Central memory CD4-positive, alpha-beta T cell (primary cell): Measurements from ENCODE around the gene FADD.
A peak's percentile ranks its signal among the peaks of the same experiment; 100 is the strongest.
"Not testable (repeated sequence)": the region's sequence is repeated elsewhere in the genome, so short reads cannot be mapped to it uniquely, and the experiment has no call there.

Experiments
- DNase-seq: peaks from one replicate; pipeline ENCODE4 v3.0.0; 2022

Gene FADD

DNA sequence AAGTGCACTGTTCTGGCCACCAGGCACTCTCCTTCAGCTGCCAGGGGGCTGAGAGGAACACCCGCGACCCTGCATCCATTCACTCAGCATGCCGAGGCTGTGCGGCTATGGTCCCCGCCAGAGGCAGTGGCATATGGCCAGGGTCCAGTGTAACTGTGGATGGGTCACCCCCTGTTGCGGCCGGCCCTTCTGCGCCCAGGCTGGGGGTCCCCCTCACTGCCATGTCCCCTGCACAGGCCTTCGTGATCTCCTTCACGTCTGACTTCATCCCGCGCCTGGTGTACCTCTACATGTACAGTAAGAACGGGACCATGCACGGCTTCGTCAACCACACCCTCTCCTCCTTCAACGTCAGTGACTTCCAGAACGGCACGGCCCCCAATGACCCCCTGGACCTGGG is 20.8 kb upstream of the FADD start:
- DNase-seq: no peak

DNA sequence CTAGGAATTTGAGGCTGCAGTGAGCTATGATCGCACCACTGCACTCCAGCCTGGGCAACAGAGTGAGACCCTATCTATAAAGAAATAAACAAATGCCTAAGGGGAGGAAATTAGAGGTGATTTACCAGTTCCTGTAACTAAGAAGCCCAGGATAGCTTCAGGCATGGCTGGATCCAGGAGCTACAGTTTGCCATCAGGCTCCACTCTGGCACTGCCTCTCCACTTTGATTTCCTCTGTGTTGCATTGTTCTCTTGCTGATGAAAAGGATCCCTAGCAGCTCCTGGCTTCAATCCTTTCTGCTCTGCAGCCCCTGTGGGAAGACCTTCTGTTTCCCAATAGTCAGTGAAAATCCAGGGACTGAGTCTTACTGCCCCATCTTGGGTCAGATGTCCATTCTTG is 20.1 kb upstream of the FADD start:
- no peak for DNase-seq

DNA sequence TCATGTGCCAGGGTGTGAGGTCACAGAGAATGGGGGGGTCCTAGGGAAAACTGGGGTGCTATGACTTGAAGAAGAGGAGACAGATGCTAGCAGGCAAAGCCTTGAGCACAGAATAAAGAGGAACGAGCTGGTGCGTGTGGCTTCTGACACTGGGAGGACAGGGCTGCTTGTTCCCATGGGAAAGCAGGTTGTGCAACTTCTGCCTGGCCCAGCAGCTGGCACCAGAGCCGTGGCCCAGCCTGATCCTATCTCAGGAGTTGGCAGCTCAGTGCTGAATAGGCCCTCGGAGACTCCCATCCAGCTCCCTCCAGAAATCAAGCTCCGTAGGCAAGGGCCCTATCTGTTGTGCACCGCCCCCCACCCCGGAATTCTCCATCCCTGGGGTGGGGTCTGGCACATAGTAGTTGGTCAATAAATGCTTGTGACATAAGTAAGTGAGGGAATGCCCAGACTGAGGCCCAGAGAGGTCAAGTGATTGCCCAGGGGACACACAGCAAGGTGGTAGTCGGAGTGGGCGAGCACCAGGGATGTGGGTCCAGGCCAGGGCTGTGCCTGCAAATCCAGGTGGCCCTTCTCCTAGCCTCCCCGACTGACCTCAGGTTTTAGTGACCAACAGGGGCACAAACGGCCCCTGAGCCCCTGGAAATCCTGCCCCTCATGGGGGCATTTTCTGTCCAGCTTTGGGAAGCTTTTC is 19.5 kb upstream of the FADD start:
- no peak for DNase-seq

DNA sequence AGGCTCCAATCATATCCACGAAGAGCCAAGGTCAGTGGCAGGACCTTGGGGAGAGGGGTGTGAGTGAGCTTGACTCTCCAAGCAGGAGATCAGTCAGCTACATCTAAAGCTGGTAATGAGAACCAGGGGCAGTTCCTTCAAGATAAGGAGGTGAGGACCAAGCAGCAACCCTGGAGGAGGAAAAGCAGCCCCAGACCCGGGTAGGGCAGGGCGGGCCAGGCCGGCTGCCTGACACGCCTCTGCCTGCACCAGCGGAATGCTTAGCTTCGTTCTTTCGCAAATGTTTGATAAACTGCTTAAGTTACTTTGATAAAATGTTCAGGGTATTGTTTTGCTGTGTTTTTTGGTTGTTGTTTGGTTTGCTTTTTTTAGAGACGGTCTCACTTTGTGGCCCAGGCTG is 18.7 kb upstream of the FADD start:
- DNase-seq: no peak

DNA sequence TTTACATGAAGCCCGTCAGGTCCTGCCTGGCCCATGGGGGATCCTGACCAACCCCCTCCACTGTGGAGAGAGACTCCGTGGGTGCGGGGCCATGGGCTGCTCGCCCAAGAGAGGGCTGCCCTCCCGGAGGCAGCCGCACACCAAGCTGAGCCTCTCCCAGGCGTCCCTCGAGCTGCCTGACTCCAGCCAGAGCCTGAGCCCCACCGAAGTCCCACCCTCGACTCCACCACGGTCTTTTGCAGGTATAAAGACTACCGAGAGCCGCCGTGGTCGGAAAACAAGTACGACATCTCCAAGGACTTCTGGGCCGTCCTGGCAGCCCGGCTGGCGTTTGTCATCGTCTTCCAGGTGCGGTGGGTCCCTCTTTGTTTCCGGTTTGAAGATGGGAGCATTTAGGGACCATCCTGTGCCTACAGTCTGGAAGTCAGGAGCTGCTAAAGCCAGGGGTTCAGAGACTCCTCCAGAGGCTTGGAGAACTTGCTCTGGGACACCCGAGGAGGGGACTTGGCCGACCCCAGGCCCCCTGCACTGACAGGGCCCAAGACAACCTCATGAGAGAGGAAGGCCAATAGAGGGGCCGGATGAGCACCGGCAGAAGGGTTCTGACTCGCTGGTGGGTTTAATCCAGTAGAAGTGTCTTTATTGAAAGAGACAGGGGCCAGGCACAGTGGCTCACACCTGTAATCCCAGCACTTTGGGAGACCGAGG is 17.6 kb upstream of the FADD start:
- DNase-seq: no peak

DNA sequence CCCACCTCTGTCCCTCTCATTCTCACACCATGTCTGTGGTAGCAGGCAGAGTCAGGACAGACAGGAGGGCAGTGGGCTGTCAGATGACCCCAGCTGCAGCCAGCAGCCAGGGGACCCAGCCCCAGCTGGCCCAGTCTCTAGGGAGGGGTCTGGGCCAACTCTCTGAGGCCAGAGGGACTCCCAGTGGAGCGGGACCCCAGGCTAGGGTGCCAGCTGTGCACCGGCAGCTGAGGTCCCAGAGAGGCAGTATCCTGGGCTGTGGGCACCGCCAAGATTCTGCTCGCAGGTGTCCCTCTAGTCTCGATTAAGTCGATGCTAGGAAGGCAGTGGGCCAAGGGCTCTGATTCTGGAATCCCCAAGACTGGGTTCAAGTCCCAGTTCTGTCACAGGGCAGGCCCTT is 16.7 kb upstream of the FADD start:
- no peak for DNase-seq

DNA sequence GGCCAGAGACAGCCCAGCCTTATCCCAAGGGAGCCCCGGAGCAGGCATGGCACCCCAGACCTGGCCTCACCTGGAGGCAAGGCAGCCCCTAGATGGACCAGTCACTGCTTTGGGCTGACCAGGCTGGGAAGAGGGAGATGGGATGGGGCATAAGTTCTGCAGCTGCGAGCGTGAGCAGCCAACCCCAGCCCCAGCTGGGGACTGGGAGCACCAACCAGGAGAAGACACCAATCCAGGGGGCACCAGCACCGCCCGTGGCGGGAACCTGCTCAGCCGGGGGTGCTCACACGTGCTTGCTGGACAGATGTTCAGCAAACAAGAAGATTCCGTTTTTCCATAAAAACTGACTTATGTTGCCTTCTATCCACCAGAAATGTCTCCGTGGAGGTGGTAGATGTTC is 16.2 kb upstream of the FADD start:
- DNase-seq: no peak

DNA sequence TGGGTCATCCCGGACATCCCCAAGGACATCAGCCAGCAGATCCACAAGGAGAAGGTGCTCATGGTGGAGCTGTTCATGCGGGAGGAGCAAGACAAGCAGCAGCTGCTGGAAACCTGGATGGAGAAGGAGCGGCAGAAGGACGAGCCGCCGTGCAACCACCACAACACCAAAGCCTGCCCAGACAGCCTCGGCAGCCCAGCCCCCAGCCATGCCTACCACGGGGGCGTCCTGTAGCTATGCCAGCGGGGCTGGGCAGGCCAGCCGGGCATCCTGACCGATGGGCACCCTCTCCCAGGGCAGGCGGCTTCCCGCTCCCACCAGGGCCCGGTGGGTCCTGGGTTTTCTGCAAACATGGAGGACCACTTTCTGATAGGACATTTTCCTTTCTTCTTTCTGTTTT is 15.3 kb upstream of the FADD start:
- DNase-seq: no peak

DNA sequence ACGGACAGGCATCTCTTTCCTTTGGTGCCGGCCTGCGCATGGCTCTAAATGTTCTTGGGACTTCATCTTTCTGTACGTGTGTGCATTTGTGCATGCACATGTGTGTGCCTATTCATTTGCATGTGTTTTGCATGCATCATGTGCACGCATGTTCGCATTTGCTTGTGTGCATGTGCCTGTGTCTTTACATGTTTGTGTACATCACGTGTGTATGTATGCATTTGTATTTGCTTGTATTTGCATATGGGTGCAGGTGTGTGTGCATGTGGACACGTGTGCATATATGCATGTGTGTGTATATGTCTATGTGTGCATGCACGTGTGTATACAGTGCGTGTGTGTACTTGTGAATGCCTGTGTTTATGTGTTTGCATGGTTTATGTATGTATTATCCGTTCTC is 13.5 kb upstream of the FADD start:
- no peak for DNase-seq

DNA sequence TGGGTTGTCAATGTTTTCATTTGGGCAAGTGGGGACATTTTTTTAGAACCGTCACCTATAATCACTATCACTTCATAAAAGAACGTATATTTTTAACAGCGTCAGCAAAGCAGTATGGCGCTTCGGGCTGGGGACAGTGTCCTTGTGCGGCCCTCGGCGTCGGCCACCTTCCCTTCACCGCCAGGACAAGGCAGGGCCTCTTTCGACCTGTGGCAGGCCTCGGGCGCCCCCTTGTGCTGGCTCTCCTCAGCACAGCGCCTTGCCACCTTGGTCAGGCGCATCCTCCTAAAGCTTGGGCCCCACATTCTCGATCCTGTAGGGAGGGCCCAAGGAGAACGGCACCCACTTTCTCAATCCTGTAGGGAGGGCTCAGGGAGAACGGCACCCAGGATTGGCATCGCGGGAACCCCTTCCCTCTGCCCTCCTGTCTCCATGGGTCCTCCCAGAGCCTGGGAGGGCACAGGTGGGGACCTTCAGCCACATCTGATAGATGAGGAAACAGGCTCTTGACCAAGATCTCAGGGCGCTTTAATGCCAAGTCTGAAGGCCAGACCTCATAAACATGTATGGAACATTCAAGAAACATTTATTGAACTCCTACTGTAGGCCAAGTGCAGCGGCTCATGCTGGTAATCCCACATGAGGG is 11.5 kb upstream of the FADD start:
- DNase-seq: peak; percentile 25

DNA sequence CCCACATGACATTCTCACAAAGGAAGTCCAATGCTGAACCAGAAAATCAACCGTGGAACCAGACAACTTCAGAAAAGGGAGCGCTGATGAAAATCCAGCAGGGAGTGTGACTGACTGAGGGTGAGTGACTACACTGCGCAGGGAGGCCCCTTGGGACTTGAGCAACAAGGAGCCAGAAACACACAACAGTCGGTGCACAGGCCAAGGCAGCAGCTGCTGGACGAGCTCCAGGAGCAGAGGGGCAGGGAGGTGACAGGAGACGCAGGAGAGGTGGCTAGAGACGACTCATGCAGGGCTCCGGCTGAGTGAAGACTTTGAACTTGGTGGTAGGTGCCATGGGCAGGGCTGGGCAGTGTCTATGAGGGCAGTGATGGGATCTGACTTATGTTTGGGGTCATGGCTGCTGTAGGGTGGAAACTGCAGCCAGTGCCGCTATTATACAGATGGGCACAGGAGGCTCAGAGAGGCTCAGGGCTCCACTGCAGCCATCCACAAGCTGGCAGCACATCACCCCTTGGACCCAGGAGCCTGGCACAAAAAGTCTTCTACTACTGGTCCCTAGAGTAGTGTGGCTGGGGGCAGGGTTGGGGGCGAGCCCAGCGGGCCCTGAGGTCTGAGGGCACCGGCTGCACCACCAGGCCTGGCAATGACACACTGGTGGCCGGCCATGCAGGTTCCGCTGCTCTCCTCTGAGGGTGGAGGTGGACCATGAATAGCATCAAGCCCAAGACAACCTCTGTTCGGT is 10.3 kb upstream of the FADD start:
- no peak for DNase-seq

DNA sequence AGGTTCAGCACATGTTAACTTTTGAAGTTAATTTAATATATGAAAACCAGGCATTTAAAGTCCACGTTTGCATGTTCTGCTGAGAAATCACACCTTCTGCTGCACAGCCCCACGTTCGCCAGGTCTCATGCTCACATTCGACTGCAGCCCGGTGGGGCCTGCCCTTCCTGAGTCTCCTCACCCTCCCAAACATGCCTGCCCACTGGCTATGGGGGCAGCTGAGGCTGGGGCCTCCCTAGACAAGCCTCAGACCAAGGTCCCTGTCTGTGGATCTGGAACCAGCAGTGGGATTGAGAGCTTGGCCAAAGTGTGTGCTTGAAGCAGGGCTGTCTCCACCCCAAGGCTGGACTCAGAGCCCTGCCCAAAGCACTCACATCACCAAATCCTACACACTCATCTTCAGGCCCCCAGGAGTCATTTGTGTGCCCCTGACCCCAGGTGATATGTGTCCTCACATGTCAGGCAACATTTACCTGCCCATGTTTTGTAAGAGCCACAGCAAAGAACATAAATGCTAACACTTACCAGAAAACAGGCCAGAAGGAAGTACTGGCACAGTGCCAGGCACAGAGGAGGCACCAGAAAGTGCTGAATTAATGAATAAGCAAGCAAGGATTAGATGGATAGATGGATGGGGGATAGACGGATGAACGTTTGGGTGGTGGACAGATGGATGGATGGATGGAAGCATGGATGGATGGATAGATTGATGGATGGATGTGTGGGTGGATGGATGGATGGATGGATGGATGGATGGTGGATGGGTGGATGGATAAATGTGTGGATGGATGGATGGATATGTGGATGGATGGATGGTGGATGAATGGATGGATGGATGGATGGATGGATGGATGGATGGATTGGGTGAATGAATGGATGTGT is 9.4 kb upstream of the FADD start:
- DNase-seq: no peak

DNA sequence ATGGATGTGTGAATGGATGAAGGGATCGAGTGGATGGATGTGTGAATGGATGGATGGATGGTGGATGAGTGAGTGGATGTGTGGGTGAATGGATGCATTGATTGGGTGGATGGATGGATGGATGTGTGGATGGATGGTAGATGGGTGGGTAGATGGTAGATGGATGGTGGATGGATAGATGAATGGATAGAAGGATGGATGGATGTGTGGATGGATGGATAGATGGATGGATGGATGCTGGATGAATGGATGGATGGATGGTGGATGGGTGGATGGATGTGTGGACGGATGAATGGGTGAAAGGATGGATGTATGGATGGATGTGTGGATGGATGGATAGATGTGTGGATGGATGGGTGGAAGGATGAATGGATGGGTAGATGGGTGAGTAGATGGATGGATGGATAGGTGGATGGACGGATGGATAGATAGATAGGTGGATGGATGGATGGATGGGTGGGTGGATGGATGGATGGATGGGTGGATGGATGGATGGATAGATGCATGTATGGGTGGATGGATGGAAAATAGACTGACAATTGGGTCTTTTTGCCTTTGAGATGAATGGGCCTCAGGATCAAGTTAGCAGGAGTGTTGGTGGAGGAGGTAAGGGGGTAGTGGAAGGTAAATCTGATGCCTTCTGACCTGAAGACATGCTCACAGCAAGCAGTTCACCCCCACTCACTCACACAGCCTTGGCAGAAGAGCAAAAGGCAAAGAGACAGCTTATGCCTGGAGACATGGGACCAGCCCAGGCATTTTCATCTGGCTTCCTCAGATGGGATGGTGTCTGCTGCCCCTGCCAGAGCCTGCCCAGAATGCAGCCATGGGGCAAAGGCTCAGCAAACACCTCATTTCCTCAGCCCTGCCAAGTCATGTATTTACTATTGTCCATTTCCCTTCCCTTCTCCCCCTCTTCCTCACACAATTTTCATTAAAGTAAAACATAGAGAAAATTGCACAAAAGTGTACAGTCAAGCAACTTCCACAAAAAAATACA is 8.0 kb upstream of the FADD start:
- no peak for DNase-seq

DNA sequence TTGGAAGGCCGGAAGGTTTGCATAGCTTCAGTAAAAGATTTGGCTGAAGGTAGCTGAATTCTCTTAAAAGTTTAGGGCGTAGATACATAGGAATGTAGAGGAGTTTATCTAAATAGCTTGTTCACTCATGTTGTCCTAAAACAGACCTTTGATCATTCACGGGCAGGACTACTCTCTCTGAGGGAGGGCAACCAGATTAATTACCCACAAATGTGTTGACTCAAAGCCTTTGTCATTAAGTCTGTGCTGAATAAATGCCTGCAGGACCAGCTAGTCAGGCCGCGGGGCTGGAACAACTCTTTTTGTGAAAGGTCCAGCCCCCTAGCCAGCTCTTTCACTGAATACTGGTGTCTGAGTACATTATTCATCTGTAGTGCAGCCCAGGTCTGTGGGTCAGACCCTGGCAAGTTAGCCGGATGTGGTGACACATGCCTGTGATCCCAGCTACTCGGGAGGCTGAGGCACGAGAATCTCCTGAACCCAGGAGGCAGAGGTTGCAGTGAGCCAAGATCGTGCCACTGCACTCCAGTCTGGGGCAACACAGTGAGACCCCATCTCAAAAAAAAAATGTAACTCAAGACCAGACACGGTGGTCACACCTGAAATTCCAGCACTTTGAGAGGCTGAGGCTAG is 2.8 kb upstream of the FADD start:
- DNase-seq: no peak

DNA sequence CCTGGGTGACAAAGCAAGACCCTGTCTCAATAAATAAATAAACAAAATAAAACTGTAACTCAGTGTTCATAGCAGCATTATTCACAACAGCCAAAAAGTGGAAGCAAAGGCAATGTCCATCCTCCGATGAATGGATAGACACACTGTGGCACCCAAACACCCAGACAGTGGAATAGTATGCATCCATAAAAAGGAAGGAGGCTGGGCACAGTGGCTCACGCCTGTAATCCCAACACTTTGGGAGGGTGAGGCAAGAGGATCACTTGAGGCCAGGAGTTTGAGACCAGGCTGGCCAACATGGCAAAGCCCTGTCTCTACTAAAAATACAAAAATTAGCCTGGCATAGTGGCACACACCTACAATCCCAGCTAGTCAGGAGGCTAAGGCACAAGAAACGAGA is 2.0 kb upstream of the FADD start:
- not testable (repeated sequence) for DNase-seq

DNA sequence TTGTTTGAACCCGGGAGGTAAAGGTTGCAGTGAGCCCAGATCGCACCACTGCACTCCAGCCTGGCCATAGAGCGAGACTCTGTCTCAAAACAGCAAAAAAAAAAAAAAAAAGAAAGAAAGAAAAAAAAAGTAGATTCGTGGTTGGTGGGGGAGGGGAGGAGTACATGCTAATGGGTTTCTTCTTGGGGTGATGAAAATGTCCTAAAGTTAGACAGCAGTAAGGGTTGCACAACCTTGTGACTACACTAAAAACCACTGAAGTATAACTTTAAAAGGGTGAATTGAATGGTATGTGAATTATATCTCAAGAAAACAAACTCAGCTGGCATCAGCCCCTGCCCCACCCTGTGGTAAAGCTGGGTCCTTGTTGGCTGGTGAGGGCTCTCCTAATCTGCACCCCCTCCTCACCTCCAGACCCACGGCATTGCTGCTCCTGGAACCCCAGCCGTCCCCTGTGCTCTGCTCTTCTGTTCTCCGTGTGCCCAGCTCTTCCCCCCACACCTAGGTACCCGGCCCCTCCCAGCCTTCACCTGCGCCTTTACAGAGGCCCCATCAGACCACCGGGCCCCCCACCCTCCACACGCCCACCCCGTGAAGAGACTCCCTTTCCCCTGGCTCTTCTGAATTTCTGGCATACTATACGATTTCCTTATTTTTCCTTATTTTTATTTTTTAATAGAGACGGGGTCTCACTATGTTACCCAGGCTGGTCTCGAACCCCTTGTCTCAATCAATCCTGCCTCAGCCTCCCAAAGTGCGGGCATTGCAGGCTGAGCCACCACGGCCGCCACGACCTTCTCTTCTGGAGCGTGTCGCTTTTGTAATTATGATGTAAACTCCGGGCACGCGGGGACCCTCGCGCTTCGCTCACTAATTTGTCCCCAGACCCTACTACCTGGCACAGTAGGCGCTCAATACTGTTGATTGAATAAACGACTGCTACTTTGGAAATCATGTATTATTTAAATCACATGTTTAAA is 924 bp upstream of the FADD start:
- DNase-seq: no peak

DNA sequence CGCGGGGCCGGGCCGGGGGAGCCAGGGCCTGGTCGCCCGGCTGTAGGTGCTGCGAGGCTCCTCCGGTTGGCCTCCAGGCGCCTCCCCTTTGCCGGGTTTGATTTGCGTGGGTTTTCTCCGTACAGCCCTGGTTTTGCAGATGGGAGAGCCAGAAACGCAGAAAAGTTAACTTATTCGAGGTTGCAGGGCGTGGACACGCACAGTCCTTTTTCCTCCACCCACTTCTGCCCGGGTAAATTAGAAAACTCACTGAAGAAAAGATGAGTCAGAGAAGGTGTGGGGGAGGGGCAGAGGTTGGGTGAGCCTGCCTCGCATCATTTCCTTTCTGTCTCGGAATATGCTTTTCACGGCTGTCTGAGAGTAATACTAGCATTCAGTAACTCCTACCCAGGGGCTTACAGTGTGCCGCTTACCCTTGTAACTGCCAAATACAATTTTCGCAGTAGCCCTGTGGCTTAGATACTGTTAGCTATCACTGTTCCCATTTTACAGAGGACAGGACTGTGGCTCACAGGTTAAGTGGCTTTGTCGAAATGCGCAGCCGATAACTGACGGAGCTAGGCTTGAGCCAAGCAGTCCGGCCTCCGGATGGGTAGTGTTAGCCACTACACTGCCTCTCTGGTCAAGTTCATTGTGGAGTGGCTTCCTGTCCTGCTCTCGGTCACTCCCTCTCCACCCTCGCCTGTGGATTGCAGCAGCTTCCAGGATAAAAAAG is 812 bp downstream of the FADD start:
- DNase-seq: peak; percentile 88

DNA sequence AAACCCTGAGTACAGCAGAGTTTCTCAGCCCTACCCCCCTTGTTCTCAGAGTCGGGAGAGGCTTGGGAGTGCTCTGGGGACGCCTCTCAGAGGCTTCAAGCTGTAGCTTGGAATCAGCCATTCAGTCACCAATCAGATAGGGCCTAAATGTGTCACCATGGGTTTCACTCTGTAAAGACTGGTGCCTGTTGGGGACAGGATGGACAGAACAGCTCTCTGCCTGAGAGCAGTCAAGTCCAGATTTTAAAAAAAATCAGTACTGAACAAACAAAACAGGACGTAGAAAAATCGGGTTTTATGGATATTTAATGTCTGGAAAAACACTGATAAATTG is 1.3 kb downstream of the FADD start:
- no peak for DNase-seq
